ENCODE results near the gene B3GALT5. TPM values are rescaled to one million over a fixed set of nuclear protein-coding genes. Genes with fewer than 3 reads are reported as not detected.
"Not testable (repeated sequence)": the region's sequence is repeated elsewhere in the genome, so short reads cannot be mapped to it uniquely, and the experiment has no call there.

Gene B3GALT5
- total RNA-seq, 2 experiments from 2014 or later, result not detected

GRCh38 chr21:39582749-39583148 is 30.0 kb upstream of the B3GALT5 start:
- no peaks in the 10 kb centered on the region for H3K4me1 Mint-ChIP-seq (ENCODE audit: low read depth)
- CTCF ChIA-PET, result no interaction called here
- DNase-seq (no peak), ATAC-seq (no peak)
- no peaks in the 10 kb centered on the region for H3K36me3 Mint-ChIP-seq (ENCODE audit: low read depth)
- H3K4me3 Mint-ChIP-seq, result no peak overlapping the region
- POLR2A ChIA-PET, result no interaction called here
- peaks cover 9% of the 10 kb centered on the region for H3K27me3 Mint-ChIP-seq
- H3K9me3 Mint-ChIP-seq, result peaks cover 2% of the 10 kb centered on the region
- TF ChIP-seq, protein P1, sequence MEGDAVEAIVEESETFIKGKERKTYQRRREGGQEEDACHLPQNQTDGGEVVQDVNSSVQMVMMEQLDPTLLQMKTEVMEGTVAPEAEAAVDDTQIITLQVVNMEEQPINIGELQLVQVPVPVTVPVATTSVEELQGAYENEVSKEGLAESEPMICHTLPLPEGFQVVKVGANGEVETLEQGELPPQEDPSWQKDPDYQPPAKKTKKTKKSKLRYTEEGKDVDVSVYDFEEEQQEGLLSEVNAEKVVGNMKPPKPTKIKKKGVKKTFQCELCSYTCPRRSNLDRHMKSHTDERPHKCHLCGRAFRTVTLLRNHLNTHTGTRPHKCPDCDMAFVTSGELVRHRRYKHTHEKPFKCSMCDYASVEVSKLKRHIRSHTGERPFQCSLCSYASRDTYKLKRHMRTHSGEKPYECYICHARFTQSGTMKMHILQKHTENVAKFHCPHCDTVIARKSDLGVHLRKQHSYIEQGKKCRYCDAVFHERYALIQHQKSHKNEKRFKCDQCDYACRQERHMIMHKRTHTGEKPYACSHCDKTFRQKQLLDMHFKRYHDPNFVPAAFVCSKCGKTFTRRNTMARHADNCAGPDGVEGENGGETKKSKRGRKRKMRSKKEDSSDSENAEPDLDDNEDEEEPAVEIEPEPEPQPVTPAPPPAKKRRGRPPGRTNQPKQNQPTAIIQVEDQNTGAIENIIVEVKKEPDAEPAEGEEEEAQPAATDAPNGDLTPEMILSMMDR (IDR thresholded peaks at IDR 0.05), result no peak
- H3K27ac Mint-ChIP-seq, result no peak overlapping the region
- intact Hi-C loops (cut with micrococcal nuclease), result no loop called here

DNA sequence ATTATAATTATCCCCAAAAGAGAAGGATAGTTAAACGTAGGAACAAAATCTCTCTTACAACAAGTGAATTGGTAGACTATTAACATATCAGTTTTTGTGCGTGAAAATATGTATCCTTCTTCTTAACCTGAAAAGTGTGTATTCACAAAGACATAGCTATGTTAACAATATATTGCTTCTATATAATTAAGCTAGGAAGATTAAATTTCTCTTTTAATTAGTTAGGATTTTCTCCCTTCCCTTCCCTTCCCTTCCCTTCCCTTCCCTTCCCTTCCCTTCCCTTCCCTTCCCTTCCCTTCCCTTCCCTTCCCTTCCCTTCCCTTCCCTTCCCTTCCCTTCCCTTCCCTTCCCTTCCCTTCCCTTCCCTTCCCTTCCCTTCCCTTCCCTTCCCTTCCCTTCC is 29.2 kb upstream of the B3GALT5 start:
- H3K36me3 Mint-ChIP-seq (ENCODE audit: low read depth); CTCF ChIA-PET; H3K4me3 Mint-ChIP-seq; DNase-seq; POLR2A ChIA-PET; intact Hi-C loops (cut with micrococcal nuclease); H3K4me1 Mint-ChIP-seq (ENCODE audit: low read depth); ATAC-seq; H3K27me3 Mint-ChIP-seq; H3K27ac Mint-ChIP-seq; H3K9me3 Mint-ChIP-seq: not testable (repeated sequence)

GRCh38 chr21:39587376-39587775 is 25.4 kb upstream of the B3GALT5 start:
- ChIA-PET POLR2A (no interaction called here), CTCF (no interaction called here)
- TF ChIP-seq, protein P1 (IDR thresholded peaks at IDR 0.05), result no peak
- Mint-ChIP-seq H3K4me3 (no peak overlapping the region), H3K27ac (no peak overlapping the region), H3K9me3 (peaks cover 2% of the 10 kb centered on the region), H3K36me3 (ENCODE audit: low read depth) (no peaks in the 10 kb centered on the region), H3K4me1 (ENCODE audit: low read depth) (no peaks in the 10 kb centered on the region), H3K27me3 (peaks cover 9% of the 10 kb centered on the region)
- ATAC-seq, result no peak
- intact Hi-C loops (cut with micrococcal nuclease), result no loop called here
- no peak for DNase-seq

DNA sequence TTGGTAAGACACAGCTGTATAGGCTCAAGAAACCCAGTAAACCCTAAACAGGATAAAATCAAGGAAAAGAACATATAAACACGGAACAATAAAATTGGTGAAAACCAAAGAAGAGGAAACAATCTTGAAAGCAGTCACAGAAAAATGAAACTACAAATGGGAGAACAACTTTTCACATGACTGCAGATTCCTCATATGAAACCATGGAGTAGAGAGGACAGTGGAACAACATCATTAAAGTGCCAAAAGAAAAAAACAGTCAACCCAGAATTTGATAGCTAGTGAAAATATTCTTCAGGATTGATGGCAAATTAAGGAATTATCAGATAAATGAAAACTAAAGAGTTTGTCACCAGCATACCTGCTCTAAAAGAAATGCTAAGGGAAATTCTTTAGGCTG is 23.9 kb upstream of the B3GALT5 start:
- H3K4me3 Mint-ChIP-seq, result no peak overlapping the region
- no peaks in the 10 kb centered on the region for H3K36me3 Mint-ChIP-seq (ENCODE audit: low read depth)
- TF ChIP-seq, protein P1 (IDR thresholded peaks at IDR 0.05), result no peak
- H3K27me3 Mint-ChIP-seq, result peaks cover 8% of the 10 kb centered on the region
- CTCF ChIA-PET, result no interaction called here
- no peak overlapping the region for H3K27ac Mint-ChIP-seq
- intact Hi-C loops (cut with micrococcal nuclease), result no loop called here
- ATAC-seq (no peak), DNase-seq (no peak)
- POLR2A ChIA-PET, result no interaction called here
- no peaks in the 10 kb centered on the region for H3K4me1 Mint-ChIP-seq (ENCODE audit: low read depth)
- H3K9me3 Mint-ChIP-seq, result peaks cover 2% of the 10 kb centered on the region

- Mint-ChIP-seq H3K4me3 (no peak overlapping the region), H3K36me3 (ENCODE audit: low read depth) (no peaks in the 10 kb centered on the region), H3K27me3 (no peaks in the 10 kb centered on the region), H3K4me1 (ENCODE audit: low read depth) (no peaks in the 10 kb centered on the region), H3K27ac (no peak overlapping the region), H3K9me3 (peaks cover 2% of the 10 kb centered on the region)
- intact Hi-C loops (cut with micrococcal nuclease), result no loop called here
- ATAC-seq, result no peak
- CTCF ChIA-PET, result no interaction called here
- no peak for DNase-seq
- POLR2A ChIA-PET, result no interaction called here
- TF ChIP-seq, protein P1 (IDR thresholded peaks at IDR 0.05), result no peak
Measured at GRCh38 chr21:39593522-39593921, 19.2 kb upstream of the B3GALT5 start.

- CTCF ChIA-PET, result no interaction called here
- Mint-ChIP-seq H3K36me3 (ENCODE audit: low read depth) (no peaks in the 10 kb centered on the region), H3K9me3 (peaks cover 2% of the 10 kb centered on the region), H3K4me3 (no peak overlapping the region), H3K27me3 (no peaks in the 10 kb centered on the region), H3K27ac (no peak overlapping the region), H3K4me1 (ENCODE audit: low read depth) (no peaks in the 10 kb centered on the region)
- ATAC-seq, result no peak
- POLR2A ChIA-PET, result no interaction called here
- no peak for DNase-seq
- TF ChIP-seq, protein P1 (IDR thresholded peaks at IDR 0.05), result no peak
- intact Hi-C loops (cut with micrococcal nuclease), result no loop called here
Measured at GRCh38 chr21:39595465-39595864, 17.3 kb upstream of the B3GALT5 start.

All from activated CD8-positive, alpha-beta T cell treated with anti-CD3 and anti-CD28 coated beads for 36 hours (primary cell).